Peyer's patch (tissue), 4 donors: ENCODE results near the gene SPINT1.

ENCODE experiments used
- POLR2A ChIP-seq, 2 donors: fragments of 450-650 bp; IDR thresholded peaks; one replicate each; pipeline ENCODE4 v1.5.1; 2017; ENCODE audit warnings: antibody characterized with exemption in 2 of 2, mild to moderate bottlenecking in 2 of 2, moderate library complexity in 2 of 2
- TF ChIP-seq, protein P1 (sequence below), 6 experiments: fragments of 450-650 bp in 4 of 6; fragments of 200-600 bp in 2 of 6; sonication (generic) in 1 of 6; IDR thresholded peaks; one replicate each; pipeline ENCODE4 v1.5.1; 2017 to 2019; ENCODE audit warnings: antibody characterized with exemption in 6 of 6, mild to moderate bottlenecking in 3 of 6, moderate library complexity in 1 of 6

DNA sequence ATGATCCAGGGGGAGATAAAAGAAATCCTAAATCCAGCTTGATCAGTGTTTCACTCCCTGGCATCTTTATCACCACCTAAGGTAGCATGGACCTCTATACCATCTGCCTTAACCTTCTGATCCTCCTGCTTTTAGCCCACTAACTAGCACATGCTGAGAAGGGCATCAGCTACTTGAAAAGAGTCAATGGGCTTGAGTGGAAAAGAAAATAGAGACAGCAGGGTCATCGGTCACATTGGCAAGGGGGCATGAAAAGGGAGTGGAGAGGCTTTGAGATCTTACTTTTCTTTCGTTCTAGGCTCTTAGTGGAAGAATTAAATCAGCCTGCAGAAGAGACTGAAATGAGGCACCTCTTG, 37.2 kb upstream of the SPINT1 start:
- TF ChIP-seq, protein P1, sequence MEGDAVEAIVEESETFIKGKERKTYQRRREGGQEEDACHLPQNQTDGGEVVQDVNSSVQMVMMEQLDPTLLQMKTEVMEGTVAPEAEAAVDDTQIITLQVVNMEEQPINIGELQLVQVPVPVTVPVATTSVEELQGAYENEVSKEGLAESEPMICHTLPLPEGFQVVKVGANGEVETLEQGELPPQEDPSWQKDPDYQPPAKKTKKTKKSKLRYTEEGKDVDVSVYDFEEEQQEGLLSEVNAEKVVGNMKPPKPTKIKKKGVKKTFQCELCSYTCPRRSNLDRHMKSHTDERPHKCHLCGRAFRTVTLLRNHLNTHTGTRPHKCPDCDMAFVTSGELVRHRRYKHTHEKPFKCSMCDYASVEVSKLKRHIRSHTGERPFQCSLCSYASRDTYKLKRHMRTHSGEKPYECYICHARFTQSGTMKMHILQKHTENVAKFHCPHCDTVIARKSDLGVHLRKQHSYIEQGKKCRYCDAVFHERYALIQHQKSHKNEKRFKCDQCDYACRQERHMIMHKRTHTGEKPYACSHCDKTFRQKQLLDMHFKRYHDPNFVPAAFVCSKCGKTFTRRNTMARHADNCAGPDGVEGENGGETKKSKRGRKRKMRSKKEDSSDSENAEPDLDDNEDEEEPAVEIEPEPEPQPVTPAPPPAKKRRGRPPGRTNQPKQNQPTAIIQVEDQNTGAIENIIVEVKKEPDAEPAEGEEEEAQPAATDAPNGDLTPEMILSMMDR (IDR thresholded peaks at IDR 0.05): no peak
- TF ChIP-seq POLR2A (IDR thresholded peaks at IDR 0.05): no peak
